Activated T-cell treated with anti-CD3 and anti-CD28 coated beads, Interleukin-2, amount 50 U/mL, for 4 hours (primary cell): ENCODE measurements around the gene UNC13C. TPM values are rescaled to one million over a fixed set of nuclear protein-coding genes. Genes with fewer than 3 reads are reported as not detected.

ENCODE experiments used
- ATAC-seq, 2 donors: fragments of 200-7000 bp; cut with Tn5 transposase; one replicate each; pipeline ENCODE4 v1.10.0; 2021
- DNase-seq: peaks from one replicate; pipeline ENCODE4 v3.0.0-alpha.2; 2020
- H3K27me3 Mint-ChIP-seq: one replicate; pipeline ENCODE4 v1.8.0; 2021; ENCODE audit warnings: low read depth, mixed read lengths
- H3K36me3 Mint-ChIP-seq: one replicate; pipeline ENCODE4 v1.8.0; 2022; ENCODE audit warnings: mixed read lengths; ENCODE audit not compliant: insufficient read depth
- H3K4me1 Mint-ChIP-seq: one replicate; pipeline ENCODE4 v1.8.0; 2021; ENCODE audit warnings: low read depth, mixed read lengths
- H3K4me3 Mint-ChIP-seq: one replicate; pipeline ENCODE4 v1.8.0; 2021; ENCODE audit warnings: mild to moderate bottlenecking, moderate library complexity, mixed read lengths
- H3K9me3 Mint-ChIP-seq: one replicate; pipeline ENCODE4 v1.8.0; 2021; ENCODE audit warnings: mixed read lengths
- total RNA-seq, 3 donors: library from RNA; stranded (reverse); gene quantifications; one replicate each; pipeline ENCODE4 v1.2.1, GENCODE V29; 2021

Gene UNC13C
- total RNA-seq, 3 donors from 2014 or later: not detected

DNA sequence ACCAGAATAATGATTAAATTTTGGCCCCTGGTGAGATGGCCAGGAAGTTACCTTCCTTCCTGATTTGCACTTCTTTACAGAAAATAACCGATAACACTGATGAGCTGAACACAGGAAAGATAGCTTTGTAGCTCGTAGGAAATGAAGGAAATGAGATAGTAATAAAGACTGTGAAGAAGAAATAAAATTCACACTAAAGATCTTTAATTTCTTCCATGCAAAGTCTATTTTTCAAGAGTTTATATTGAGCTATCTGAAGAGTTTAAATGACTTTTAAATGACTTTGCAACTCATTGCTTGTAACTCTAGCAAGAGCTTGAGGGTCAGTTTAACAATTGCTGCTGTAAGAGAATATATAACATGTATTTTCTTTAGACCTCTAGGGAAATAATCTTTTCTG, 543.0 kb downstream of the UNC13C start:
- no peaks in the 10 kb centered on the region for H3K27me3 Mint-ChIP-seq
- no peaks in the 10 kb centered on the region for H3K36me3 Mint-ChIP-seq
- ATAC-seq (no peak), DNase-seq (no peak)
- peaks cover 17% of the 10 kb centered on the region for H3K4me1 Mint-ChIP-seq
- no peak overlapping the region for H3K4me3 Mint-ChIP-seq
- no peaks in the 10 kb centered on the region for H3K9me3 Mint-ChIP-seq

DNA sequence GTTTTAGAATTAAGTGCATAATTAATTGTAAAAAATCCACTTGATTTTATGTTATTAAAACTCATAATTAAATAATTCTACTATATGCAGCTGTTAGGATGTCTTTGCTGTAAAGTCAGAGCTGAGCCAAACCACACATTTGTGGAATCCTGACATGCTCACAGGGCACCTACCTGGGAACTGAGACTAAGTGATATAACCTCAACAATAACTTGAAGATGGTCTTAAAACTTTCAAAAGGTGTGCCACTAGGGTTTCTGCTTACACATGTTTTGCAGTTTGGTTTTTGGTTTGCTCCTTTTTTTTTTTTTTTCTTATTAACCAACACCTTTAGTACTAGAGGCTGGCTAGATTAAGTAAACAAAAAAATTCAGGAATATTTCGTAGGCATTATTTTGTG, 549.8 kb downstream of the UNC13C start:
- DNase-seq (no peak), ATAC-seq (no peak)
- H3K4me1 Mint-ChIP-seq: no peaks in the 10 kb centered on the region
- H3K9me3 Mint-ChIP-seq: no peaks in the 10 kb centered on the region
- no peak overlapping the region for H3K4me3 Mint-ChIP-seq
- H3K27me3 Mint-ChIP-seq: no peaks in the 10 kb centered on the region
- no peaks in the 10 kb centered on the region for H3K36me3 Mint-ChIP-seq

- H3K9me3 Mint-ChIP-seq: peaks cover 29% of the 10 kb centered on the region
- H3K4me1 Mint-ChIP-seq: no peaks in the 10 kb centered on the region
- no peak for ATAC-seq
- H3K27me3 Mint-ChIP-seq: peaks cover 2% of the 10 kb centered on the region
- H3K4me3 Mint-ChIP-seq: no peak overlapping the region
- H3K36me3 Mint-ChIP-seq: no peaks in the 10 kb centered on the region
- DNase-seq: no peak
Observed at GRCh38 chr15:54540721-54541120, 562.5 kb downstream of the UNC13C start.

- no peaks in the 10 kb centered on the region for H3K4me1 Mint-ChIP-seq
- no peaks in the 10 kb centered on the region for H3K36me3 Mint-ChIP-seq
- H3K9me3 Mint-ChIP-seq: peaks cover 12% of the 10 kb centered on the region
Observed at GRCh38 chr15:54547491-54547890, 569.2 kb downstream of the UNC13C start.

DNA sequence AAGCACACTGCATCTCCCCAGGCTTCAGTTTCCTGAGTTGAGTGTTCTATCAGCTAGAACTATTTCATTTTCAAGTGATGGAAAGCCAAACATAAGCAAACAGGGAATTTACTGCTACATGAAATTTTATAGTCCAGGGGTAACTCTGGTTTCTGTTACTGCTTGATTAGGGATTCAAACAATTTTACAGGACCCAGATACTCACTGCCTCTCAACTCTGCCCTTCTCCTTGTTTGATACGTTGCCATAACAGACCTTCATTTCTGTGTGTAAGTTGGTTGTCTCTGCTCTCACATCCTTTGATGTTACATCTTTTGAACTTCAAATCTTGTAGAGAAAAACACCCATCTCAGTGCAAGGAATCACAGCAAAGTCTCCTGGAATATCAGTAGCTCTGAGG, 572.7 kb downstream of the UNC13C start:
- Mint-ChIP-seq H3K27me3 (no peaks in the 10 kb centered on the region), H3K4me3 (no peak overlapping the region), H3K36me3 (no peaks in the 10 kb centered on the region), H3K4me1 (no peaks in the 10 kb centered on the region), H3K9me3 (no peaks in the 10 kb centered on the region)
- no peak for DNase-seq
- ATAC-seq: no peak

More at GRCh38 chr15:54547491-54547890, 569.2 kb downstream of the UNC13C start:
- ATAC-seq (no peak), DNase-seq (no peak)
- Mint-ChIP-seq H3K27me3 (peaks cover 2% of the 10 kb centered on the region), H3K4me3 (no peak overlapping the region)

GRCh38 chr15:54556231-54556630, 578.0 kb downstream of the UNC13C start:
- ATAC-seq (no peak), DNase-seq (no peak)
- Mint-ChIP-seq H3K27me3 (peaks cover 6% of the 10 kb centered on the region), H3K4me1 (no peaks in the 10 kb centered on the region), H3K36me3 (no peaks in the 10 kb centered on the region), H3K4me3 (no peak overlapping the region), H3K9me3 (peaks cover 11% of the 10 kb centered on the region)

DNA sequence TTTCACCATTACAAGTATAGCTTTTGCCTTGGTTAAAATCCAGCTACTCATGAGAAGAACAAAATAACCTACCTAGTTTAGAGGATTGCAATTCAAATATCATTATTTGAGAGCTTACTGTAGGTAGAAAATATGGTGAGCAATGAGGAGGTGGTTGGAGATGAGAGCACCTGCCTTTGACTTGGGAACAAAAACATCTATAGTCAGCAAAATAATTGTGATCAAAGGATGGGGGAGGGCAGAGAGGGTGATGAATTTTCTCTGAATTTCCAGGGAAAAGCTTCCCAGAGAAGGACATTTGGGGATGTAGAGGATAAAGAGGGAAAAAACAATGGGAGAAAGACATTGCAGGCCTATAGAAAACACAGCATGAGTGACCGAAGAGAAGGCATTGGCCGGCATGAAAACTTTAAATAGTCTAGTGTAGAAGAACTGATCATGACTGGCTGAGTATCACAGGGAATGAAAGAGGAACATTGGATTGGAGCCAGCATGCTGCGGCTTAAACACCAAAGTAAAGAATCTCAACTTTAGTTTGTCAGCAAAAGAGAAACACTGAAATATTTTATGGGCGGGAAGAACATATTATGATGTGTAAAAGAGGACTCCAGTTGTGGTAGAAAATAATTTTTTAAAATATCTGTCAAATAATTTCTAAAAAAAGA, 581.3 kb downstream of the UNC13C start:
- H3K4me3 Mint-ChIP-seq: no peak overlapping the region
- ATAC-seq (no peak), DNase-seq (no peak)
- peaks cover 6% of the 10 kb centered on the region for H3K27me3 Mint-ChIP-seq
- no peaks in the 10 kb centered on the region for H3K4me1 Mint-ChIP-seq
- H3K9me3 Mint-ChIP-seq: peaks cover 11% of the 10 kb centered on the region
- H3K36me3 Mint-ChIP-seq: no peaks in the 10 kb centered on the region

- DNase-seq (no peak), ATAC-seq (no peak)
- Mint-ChIP-seq H3K4me1 (no peaks in the 10 kb centered on the region), H3K4me3 (no peak overlapping the region), H3K9me3 (peaks cover 11% of the 10 kb centered on the region), H3K27me3 (peaks cover 6% of the 10 kb centered on the region), H3K36me3 (no peaks in the 10 kb centered on the region)
Observed at GRCh38 chr15:54560417-54560816, 582.2 kb downstream of the UNC13C start.

- ATAC-seq: no peak
- Mint-ChIP-seq H3K9me3 (peaks cover 5% of the 10 kb centered on the region), H3K27me3 (peaks cover 8% of the 10 kb centered on the region), H3K4me3 (no peak overlapping the region), H3K36me3 (no peaks in the 10 kb centered on the region), H3K4me1 (no peaks in the 10 kb centered on the region)
- no peak for DNase-seq
Observed at GRCh38 chr15:54564166-54564565, 585.9 kb downstream of the UNC13C start.

- no peaks in the 10 kb centered on the region for H3K9me3 Mint-ChIP-seq
- H3K36me3 Mint-ChIP-seq: no peaks in the 10 kb centered on the region
- no peaks in the 10 kb centered on the region for H3K4me1 Mint-ChIP-seq
- H3K27me3 Mint-ChIP-seq: peaks cover 2% of the 10 kb centered on the region
- no peak overlapping the region for H3K4me3 Mint-ChIP-seq
- ATAC-seq: no peak
- no peak for DNase-seq
Observed at GRCh38 chr15:54566654-54567053, 588.4 kb downstream of the UNC13C start.

DNA sequence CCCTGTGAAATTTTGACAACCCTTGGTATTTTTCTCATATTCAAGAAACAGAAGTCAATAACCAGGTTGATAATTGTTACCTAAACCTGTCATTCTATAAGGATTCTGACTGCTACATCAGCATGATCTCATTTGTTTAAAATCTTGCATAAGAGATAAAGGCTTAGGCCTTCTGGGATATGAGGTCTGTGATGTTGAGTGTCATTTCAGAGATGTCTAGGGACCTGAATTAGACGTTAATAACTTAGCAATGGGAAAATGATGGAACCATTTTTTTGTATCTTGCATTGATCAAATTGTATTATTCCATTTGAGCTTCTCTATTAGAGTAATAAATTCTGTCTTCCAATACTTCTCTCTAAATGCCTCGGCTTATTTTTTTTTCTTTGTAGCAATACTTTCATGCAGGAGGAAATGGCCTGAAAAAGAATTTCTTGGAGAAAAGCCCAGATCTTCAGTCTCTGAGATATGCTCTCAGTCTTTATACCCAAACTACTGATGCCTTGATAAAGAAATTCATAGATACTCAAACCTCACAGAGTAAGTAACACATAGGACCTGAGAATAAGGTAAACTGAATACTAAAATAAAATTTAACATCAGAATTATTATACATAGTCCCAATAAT, 589.3 kb downstream of the UNC13C start:
- Mint-ChIP-seq H3K4me1 (no peaks in the 10 kb centered on the region), H3K27me3 (peaks cover 2% of the 10 kb centered on the region), H3K36me3 (no peaks in the 10 kb centered on the region), H3K4me3 (no peak overlapping the region), H3K9me3 (no peaks in the 10 kb centered on the region)
- ATAC-seq (no peak), DNase-seq (no peak)

- no peak for ATAC-seq
- no peak for DNase-seq
- Mint-ChIP-seq H3K27me3 (peaks cover 2% of the 10 kb centered on the region), H3K4me1 (no peaks in the 10 kb centered on the region), H3K9me3 (no peaks in the 10 kb centered on the region), H3K4me3 (no peak overlapping the region), H3K36me3 (no peaks in the 10 kb centered on the region)
Observed at GRCh38 chr15:54568381-54568780, 590.1 kb downstream of the UNC13C start.

GRCh38 chr15:54571576-54571975, 593.3 kb downstream of the UNC13C start:
- H3K4me3 Mint-ChIP-seq: no peak overlapping the region
- DNase-seq (no peak), ATAC-seq (no peak)
- H3K27me3 Mint-ChIP-seq: peaks cover 2% of the 10 kb centered on the region
- no peaks in the 10 kb centered on the region for H3K9me3 Mint-ChIP-seq
- no peaks in the 10 kb centered on the region for H3K36me3 Mint-ChIP-seq
- H3K4me1 Mint-ChIP-seq: no peaks in the 10 kb centered on the region

DNA sequence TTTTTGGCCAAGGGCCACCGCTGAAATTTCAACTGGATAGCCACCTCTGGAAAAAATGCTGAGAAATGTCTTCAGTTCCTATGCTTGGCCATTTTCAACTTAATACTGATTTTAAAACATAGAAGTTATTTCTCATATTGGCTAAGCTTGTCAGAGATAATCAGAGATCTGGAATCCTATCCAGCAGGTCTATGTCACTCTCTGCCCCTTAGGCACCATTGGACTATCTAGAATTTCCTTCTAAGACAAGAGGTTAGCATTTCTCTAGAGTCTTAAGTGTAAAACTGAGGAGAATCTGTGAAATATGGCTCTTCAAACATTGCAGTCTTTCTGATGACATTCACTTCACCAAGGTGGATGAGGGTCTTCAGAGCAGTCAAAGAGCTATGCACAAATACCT, 597.3 kb downstream of the UNC13C start:
- H3K9me3 Mint-ChIP-seq: no peaks in the 10 kb centered on the region
- no peak overlapping the region for H3K4me3 Mint-ChIP-seq
- H3K4me1 Mint-ChIP-seq: no peaks in the 10 kb centered on the region
- no peaks in the 10 kb centered on the region for H3K27me3 Mint-ChIP-seq
- no peak for ATAC-seq
- H3K36me3 Mint-ChIP-seq: no peaks in the 10 kb centered on the region
- no peak for DNase-seq

DNA sequence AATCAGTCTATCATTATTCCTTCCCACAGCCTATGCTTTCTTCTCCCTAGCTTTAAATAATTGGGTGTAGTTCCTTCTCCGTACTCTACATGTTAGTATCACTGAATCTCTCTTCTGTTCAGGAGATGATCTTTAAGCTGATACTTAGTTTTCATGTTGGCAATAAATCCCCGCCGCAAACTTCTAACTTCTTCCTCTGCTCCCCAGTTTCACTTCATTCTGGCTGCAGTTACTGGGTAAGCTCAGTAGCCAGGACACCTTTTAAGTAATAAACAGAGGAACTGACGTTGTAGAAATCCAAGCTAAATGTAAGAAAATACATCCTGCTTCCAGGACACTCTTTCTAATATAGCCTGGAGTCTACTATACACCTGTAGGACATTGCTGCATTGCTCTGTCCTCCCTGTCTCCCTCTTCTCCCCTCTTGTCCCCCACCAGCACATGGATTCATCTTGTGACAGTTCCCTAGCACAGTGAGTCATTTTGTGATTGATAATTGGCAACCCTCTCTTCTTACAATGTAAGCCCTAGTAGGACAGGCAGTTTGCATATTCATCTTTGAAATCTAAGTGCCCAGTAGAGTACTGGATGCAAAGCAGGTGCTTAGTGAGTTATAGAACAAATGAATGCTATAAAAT, 598.2 kb downstream of the UNC13C start:
- Mint-ChIP-seq H3K4me1 (no peaks in the 10 kb centered on the region), H3K27me3 (peaks cover 3% of the 10 kb centered on the region), H3K9me3 (peaks cover 4% of the 10 kb centered on the region), H3K4me3 (no peak overlapping the region), H3K36me3 (no peaks in the 10 kb centered on the region)
- DNase-seq (no peak), ATAC-seq (no peak)
